HUES64 (cell line): ENCODE data around the gene SENP7.

Source experiments
- H3K27ac ChIP-seq: 2 replicates; pipeline ENCODE4 v1.7.0; 2013; ENCODE audit warnings: low read depth, low read length, inconsistent platforms
- H3K27me3 ChIP-seq: 2 replicates; pipeline ENCODE4 v1.6.1; 2013; ENCODE audit warnings: mild to moderate bottlenecking, low read length; ENCODE audit not compliant: insufficient read depth
- H3K36me3 ChIP-seq: 2 replicates; pipeline ENCODE4 v1.6.1; 2013; ENCODE audit warnings: mild to moderate bottlenecking, low read length; ENCODE audit not compliant: insufficient read depth
- H3K4me1 ChIP-seq: 2 replicates; pipeline ENCODE4 v1.6.1; 2013; ENCODE audit warnings: mild to moderate bottlenecking, low read length, moderate library complexity; ENCODE audit not compliant: insufficient read depth
- H3K4me3 ChIP-seq: 2 replicates; pipeline ENCODE4 v1.5.1; 2013; ENCODE audit warnings: mild to moderate bottlenecking, low read length, moderate library complexity
- H3K9ac ChIP-seq: 2 replicates; pipeline ENCODE4 v1.6.1; 2013; ENCODE audit warnings: mild to moderate bottlenecking, low read depth, low read length
- H3K9me3 ChIP-seq: 2 replicates; pipeline ENCODE4 v1.6.1; 2013; ENCODE audit warnings: low read depth, low read length; ENCODE audit not compliant: insufficient read depth
- WGBS: fragments of 150-250, 120-280 bp; methylation state at CpG from one replicate; pipeline ENCODE4 v1.1.7; 2013; ENCODE audit warnings: missing lambda C conversion rate; 5-methylcytosine and 5-hydroxymethylcytosine counted together

Gene SENP7

DNA sequence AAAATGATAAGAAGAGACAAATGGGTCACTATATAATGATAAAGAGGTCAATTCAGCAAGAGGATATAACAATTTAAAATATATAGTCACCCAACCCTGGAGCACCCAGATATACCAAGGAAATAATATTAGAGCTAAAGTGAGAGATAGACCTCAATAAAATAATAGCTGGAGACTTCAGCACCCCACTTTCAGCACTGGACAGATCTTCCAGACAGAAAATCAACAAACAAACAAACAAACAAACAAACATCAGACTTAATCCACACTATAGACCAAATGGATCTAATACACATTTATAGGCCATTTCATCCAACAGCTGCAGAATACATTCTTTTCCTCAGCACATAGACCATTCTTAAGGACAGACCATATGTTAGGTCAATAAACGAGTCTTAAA, 79.4 kb downstream of the SENP7 start:
- Histone ChIP-seq H3K27me3 (no peaks in the 10 kb centered on the region), H3K4me1 (no peaks in the 10 kb centered on the region), H3K9me3 (peaks cover 20% of the 10 kb centered on the region; the same call in 1 of the 2 replicates), H3K36me3 (no peaks in the 10 kb centered on the region), H3K27ac (no peak overlapping the region), H3K4me3 (no peak overlapping the region), H3K9ac (no peak overlapping the region)
- WGBS, result 100% methylated on average over 1 of the region's 1 CpG

DNA sequence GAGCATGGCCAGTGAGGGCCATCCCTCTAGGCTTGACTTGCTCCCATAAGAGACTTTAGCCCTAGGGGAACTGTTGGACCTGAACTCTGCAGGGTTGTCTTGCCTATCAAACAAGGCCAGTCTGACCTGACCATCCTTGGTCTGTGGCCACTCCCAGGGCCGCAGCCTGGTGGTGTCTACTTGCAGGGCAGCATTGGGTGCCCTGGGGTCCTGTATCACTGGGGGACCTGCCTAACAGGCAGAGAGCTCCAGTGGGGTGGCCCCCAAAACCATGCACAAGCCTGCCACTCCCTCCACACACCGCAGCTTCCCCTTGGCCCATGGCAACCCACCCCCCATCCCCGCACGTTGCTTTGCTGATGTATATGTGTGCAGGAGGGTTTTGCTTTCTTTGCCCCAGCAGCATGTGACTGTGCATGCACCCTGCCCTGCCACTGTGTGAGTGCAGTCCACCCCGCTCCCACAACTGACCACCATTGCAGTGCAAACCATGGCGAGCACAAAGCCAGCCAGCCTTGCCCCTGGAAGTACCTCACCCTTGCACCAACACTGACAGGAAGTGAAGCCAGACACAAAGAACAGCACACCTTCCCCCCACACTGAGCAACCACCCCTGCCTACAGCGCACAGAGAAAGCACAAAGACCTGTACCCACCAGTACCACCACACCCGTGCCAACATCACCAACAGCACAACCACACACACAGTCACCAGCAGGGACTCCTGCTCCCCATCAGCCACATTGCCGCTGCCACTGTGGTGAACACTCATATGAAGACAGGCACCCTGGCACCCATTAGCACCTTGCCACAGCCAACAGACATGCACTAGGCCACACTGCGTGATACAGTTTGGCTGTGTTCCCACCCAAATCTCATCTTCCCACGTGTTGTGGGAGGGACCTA, 88.8 kb downstream of the SENP7 start:
- H3K9me3 ChIP-seq, result peaks cover 10% of the 10 kb centered on the region
- no peaks in the 10 kb centered on the region for H3K36me3 ChIP-seq
- H3K27me3 ChIP-seq, result no peaks in the 10 kb centered on the region
- H3K27ac ChIP-seq, result no peak overlapping the region
- H3K9ac ChIP-seq, result no peak overlapping the region
- 96% methylated on average over 10 of the region's 11 CpGs for WGBS
- H3K4me1 ChIP-seq, result no peaks in the 10 kb centered on the region
- H3K4me3 ChIP-seq, result no peak overlapping the region

DNA sequence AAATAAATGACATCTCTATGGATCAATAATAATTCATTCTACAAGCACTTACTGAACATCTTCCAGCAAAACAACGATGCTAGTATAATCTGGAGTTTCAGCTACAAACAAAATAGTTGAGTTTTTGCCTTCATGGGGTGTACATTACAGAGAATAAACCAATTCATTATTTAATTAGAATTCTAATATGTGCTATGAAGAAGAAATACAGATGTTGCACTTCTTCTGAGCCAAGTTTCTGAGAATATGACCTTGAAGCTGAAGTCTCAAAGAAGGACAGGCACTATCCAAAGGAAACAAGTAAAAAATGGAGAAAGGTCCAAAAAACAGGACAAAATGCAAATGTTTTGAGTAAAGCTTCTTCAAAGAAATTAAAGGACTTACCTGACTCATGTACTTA, 94.2 kb downstream of the SENP7 start:
- H3K36me3 ChIP-seq, result no peaks in the 10 kb centered on the region
- WGBS, result no CpG with 5 or more reads among the region's 1 CpG
- no peaks in the 10 kb centered on the region for H3K27me3 ChIP-seq
- no peak overlapping the region for H3K27ac ChIP-seq
- H3K9me3 ChIP-seq, result peaks cover 10% of the 10 kb centered on the region
- no peaks in the 10 kb centered on the region for H3K4me1 ChIP-seq
- H3K9ac ChIP-seq, result no peak overlapping the region
- no peak overlapping the region for H3K4me3 ChIP-seq

DNA sequence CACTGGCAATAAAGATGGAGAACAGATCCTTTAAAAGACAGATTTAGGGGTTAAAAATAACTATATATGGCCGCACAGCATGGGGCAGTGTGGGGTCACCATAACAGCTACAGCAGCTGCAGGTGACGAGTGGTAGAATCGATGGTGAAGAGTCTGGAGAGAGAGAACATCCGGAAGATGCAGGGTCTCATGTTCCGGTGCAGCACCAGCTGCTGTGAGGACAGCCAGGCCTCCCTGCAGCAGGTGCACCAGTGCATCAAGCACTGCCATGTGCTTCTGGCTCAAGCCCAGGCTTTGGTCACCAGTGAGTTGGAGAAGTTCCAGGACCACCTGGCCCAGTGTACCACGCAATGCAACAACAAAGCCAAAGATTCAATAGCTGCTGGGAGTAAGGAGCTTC, 98.9 kb downstream of the SENP7 start:
- Histone ChIP-seq H3K4me1 (no peaks in the 10 kb centered on the region; the same call in 1 of the 2 replicates), H3K9me3 (no peaks in the 10 kb centered on the region), H3K36me3 (no peaks in the 10 kb centered on the region), H3K9ac (no peak overlapping the region), H3K27me3 (no peaks in the 10 kb centered on the region), H3K27ac (no peak overlapping the region), H3K4me3 (no peak overlapping the region)
- WGBS, result 94% methylated on average over 6 of the region's 6 CpGs

DNA sequence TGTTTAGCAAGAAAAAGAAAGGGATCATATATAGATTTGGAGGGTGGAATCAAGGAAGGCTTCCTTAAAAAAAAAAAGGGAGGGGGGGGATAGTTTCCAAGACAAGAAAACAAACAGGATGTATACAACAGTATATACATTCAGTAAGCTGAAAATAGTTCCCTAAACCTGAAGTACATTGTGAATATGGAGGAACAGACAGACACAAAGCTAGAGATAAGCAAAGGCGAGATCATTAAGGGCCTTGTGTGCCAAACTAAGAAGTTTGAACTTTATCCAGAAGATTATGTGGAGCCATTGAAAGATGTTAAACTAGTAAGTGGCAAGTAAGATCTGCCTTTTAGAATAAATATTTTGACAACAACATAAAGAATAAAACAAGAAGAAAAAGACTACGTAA, 99.4 kb downstream of the SENP7 start:
- Histone ChIP-seq H3K9ac (no peak overlapping the region), H3K27me3 (no peaks in the 10 kb centered on the region), H3K4me3 (no peak overlapping the region), H3K4me1 (no peaks in the 10 kb centered on the region; the same call in 1 of the 2 replicates), H3K36me3 (no peaks in the 10 kb centered on the region), H3K9me3 (no peaks in the 10 kb centered on the region), H3K27ac (no peak overlapping the region)
- WGBS, result 97% methylated on average over 1 of the region's 2 CpGs

DNA sequence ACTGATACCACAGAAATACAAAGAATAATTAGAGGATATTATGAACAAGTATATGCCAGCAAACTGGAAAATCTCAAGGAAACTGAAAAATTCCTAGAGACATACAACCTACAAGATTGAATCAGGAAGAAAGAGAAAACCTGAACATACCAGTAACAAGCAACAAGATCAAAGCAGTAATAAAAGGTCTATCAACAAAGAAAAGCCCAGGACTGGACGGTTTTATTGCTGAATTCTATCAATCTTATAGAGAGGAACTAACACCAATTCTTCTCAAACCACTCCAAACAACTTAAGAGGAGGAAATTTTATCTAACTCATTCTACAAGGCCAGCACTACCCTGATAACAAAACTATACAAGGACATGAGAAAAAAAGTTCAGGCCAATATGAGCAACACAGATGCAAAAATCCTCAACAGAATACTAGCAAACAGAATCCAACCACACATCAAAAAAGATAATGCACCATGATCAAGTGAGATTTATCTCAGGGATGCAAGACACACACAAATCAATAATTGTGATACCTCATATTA, 121.5 kb downstream of the SENP7 start:
- 75% methylated on average over 1 of the region's 1 CpG for WGBS
- H3K27me3 ChIP-seq, result no peaks in the 10 kb centered on the region
- H3K9ac ChIP-seq, result no peak overlapping the region
- no peaks in the 10 kb centered on the region for H3K9me3 ChIP-seq
- H3K27ac ChIP-seq, result no peak overlapping the region
- no peak overlapping the region for H3K4me3 ChIP-seq
- H3K36me3 ChIP-seq, result no peaks in the 10 kb centered on the region
- H3K4me1 ChIP-seq, result no peaks in the 10 kb centered on the region

DNA sequence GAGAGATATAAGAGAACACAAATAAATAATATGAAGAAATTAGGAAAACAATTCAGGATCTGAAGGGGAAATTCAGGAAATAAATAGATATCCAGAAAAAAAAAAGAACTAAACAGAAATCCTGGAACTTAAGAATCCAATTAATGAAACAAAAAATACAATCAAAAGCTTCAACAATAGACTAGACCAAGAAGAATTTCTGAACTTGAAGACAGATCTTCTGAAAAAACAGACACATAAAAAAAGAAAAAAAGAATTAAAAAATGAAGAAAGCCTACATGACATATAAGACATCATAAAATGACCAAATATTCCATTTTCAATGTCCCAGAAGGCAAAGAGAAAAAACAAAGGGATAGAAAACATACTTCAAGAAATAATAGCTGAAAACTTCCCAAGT, 124.3 kb downstream of the SENP7 start:
- H3K9ac ChIP-seq, result no peak overlapping the region
- H3K27me3 ChIP-seq, result no peaks in the 10 kb centered on the region
- H3K9me3 ChIP-seq, result no peaks in the 10 kb centered on the region
- no peak overlapping the region for H3K4me3 ChIP-seq
- H3K4me1 ChIP-seq, result no peaks in the 10 kb centered on the region
- no peaks in the 10 kb centered on the region for H3K36me3 ChIP-seq
- no peak overlapping the region for H3K27ac ChIP-seq

DNA sequence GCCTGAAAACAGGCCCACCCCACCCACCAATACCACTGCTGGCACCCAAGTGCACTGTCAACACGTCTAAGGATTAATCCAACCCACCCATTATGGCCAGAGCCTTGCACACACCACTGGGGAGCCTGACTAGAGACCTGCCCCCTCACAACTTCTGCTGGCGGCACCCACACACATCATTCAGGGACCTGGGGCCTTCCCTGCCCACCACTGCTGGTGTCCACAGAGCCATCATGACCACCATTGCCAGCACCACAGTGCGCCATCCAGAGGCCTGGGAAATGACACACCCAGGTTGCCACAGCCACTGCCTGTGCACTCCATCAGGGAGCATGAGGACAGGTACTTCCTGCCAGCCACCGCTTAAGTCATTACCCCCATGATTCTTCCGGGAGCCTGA, 125.7 kb downstream of the SENP7 start:
- WGBS, result 92% methylated on average over 5 of the region's 5 CpGs

DNA sequence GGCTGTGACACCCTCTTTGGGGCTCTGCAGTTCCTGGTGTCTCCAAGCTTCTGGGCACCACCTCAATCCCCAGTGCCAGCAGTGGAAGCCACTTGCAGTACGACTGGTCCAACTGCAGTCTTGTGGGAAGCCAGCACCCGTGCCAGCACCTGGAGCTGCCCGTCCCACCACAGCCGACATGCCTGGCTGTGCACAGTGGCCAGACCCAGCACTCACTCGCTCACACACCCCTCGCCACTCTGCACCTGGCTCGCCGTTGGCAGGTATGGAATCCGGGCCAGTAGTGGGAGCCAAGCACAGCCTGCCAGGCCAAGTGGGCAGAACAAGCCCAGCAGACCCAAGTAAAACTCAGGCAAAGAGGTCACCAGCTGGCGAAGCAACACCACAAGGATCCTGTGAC, 128.6 kb downstream of the SENP7 start:
- 96% methylated on average over 10 of the region's 10 CpGs for WGBS

More for the DNA sequence above, 125.7 kb downstream of the SENP7 start:
- H3K36me3 ChIP-seq, result no peaks in the 10 kb centered on the region
- no peak overlapping the region for H3K9ac ChIP-seq
- H3K27me3 ChIP-seq, result no peaks in the 10 kb centered on the region
- H3K27ac ChIP-seq, result no peak overlapping the region
- no peaks in the 10 kb centered on the region for H3K4me1 ChIP-seq
- H3K9me3 ChIP-seq, result no peaks in the 10 kb centered on the region
- no peak overlapping the region for H3K4me3 ChIP-seq

DNA sequence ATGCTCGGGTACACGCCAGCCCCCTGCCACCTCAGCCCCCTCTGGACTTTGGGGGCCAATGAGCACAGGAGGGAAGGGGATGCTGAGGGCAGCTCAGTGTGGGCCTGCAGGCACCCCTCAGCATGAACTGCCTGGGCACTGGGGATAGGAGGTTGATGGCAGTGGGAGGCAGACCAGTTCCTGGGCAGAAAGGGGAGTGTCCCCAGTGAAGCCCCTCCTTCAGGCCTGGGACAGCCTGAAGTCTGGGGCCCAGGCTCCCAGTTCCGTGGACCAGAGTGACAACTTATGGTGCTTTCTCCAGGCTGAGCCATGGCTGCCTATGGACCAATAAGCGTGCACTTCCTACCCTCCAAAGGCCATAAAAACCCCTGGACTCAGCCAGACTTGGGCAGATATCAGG, 129.4 kb downstream of the SENP7 start:
- Histone ChIP-seq H3K27me3 (no peaks in the 10 kb centered on the region), H3K9ac (no peak overlapping the region), H3K9me3 (no peaks in the 10 kb centered on the region), H3K4me3 (no peak overlapping the region), H3K36me3 (no peaks in the 10 kb centered on the region), H3K4me1 (0 out of 2 replicates have a peak, but pooled peaks cover 2% of the 10 kb centered on the region), H3K27ac (no peak overlapping the region)
- 90% methylated on average over 4 of the region's 4 CpGs for WGBS

More for the DNA sequence above, 128.6 kb downstream of the SENP7 start:
- H3K27me3 ChIP-seq, result no peaks in the 10 kb centered on the region
- no peak overlapping the region for H3K27ac ChIP-seq
- no peaks in the 10 kb centered on the region for H3K36me3 ChIP-seq
- H3K9ac ChIP-seq, result no peak overlapping the region
- no peak overlapping the region for H3K4me3 ChIP-seq
- H3K4me1 ChIP-seq, result 0 out of 2 replicates have a peak, but pooled peaks cover 2% of the 10 kb centered on the region
- H3K9me3 ChIP-seq, result no peaks in the 10 kb centered on the region

DNA sequence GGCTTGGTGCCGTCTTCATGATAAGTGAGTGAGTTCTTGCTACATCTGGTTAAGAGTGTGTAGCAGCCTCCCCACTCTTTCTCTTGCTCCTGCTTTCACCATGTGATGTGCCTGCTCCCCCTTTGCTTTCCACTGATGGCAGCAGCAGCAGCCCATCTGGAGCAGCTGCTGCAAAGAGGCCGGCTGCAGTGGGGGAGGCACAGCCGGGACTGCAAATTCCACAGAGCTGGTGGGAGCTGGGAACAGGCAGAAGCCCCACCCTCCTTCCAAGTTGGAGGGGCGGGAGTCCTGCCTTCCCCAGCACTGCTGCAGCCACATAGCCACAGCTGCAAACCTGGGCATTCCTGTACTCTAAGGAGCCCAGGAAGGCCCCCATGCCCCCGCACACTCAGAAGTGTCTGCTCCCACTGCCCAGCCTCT, 129.8 kb downstream of the SENP7 start:
- no peak overlapping the region for H3K27ac ChIP-seq
- no peaks in the 10 kb centered on the region for H3K36me3 ChIP-seq
- no peaks in the 10 kb centered on the region for H3K27me3 ChIP-seq
- 71% methylated on average over 5 of the region's 5 CpGs for WGBS
- 0 out of 2 replicates have a peak, but pooled peaks cover 2% of the 10 kb centered on the region for H3K4me1 ChIP-seq
- no peaks in the 10 kb centered on the region for H3K9me3 ChIP-seq
- no peak overlapping the region for H3K4me3 ChIP-seq
- no peak overlapping the region for H3K9ac ChIP-seq
